Measurements from ENCODE around the gene ZNF668. TPM values are rescaled to one million over a fixed set of nuclear protein-coding genes. Genes with fewer than 3 reads are reported as not detected.
"Not testable (repeated sequence)": the region's sequence is repeated elsewhere in the genome, so short reads cannot be mapped to it uniquely, and the experiment has no call there.

Gene ZNF668
- total RNA-seq, 1 experiment from 2014 or later, result 7.0 TPM

DNA sequence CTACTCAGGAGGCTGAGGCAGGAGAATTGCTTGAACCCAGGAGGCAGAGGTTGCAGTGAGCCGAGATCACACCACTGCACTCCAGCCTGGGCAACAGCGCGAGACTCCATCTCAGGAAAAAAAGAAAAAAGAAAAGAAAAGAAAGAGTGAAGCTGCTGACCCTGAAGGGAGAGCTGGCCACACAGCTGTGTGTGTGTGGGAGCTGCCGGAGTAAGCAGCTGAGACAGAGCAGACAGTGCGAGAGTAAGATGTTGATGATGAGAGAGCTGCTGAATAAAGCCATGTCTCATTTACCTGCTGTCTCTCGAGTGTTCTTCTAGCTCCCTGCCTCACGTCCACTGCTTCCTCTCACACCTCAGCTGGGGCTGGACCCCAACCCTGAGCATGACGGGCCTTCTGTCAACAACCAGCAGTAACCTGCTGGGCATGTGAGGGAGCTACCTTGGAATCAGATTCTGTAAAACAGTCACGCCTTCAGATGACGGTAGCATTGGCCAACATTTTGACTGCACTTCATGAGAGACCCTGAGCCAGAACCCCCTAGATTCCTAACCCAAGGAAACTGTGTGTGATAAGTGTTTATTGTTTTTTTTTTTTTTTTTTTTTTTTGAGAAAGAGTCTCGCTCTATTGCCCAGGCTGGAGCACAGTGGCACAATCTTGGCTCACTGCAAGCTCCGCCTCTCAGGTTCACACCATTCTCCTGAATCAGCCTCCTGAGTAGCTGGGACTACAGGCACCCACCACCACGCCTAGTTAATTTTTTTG lies 27.0 kb upstream of the ZNF668 start:
- not testable (repeated sequence) for DNase-seq (ENCODE audit: low spot score)

DNA sequence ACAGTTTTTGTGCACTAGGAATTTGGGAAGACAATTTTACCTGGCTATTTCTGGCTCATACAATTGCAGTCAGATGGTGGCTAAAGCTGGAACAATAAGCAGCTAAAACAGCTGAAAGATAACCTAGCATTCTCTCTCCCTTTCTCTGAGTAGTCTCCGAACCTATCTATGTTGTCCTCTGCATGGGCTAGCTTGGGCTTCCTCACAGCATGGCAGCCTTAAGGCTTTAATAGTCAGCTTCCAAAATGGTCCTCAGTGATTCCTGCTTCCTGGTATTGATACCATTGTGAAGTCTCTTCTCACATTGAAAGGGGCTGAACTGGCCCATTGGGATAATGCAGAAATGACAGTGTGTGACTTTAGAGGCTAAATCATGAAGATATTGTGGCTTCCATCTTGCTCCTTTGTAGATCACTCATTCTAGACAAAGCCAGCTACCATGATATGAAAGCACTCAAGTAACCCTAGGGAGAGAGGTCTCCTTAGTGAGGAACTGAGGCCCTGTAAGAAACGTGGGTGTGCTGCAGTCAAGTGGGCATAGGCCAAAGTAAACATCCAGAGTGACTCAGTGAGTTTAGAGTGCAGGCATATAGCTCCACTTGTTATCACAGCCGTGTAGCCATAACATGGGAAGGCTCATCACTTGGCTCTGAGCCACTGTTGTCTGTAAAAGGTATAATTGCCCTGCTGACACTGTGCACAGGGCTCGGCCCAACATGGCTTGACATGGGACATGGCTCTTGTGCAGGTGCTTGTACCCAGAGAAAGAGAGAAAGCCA lies 26.0 kb upstream of the ZNF668 start:
- DNase-seq (ENCODE audit: low spot score), result no peak

DNA sequence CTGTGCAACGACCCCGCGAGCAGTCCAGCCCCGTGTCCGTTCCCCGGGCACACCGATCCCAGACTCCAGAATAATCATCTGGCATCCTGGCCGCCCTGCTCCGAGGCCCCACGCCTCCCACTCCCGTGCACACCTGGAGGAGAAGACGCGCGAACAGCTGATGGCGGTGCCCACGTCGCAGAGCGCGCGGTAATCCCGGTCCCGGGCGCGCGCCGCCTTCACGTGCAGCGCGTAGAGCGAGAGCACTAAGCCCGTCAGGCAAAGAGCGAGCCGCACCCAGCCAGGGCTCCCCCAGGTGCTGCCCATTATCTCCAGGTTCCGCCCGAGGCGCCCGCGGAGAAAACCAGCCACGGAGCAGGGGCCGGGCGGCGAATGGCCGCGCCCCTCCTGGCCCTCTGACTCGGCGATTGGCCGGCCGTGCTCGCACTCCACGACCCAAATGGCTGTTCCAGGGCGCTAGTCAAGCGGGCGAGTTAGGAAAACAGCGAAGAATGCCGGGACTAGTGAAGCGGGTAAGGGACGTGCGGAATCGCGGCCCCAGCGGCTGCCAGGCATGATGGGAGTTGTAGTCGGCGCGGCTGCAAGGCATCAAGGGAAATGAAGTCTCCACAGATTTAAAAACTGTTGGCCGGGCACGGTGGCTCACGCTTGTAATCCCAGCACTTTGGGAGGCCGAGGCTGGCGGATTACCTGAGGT lies 20.5 kb upstream of the ZNF668 start, which contains the start of gene VKORC1:
VKORC1 (minus strand) TSS at position 374 of the 697 bp plus-strand sequence; CDS start at position 306, 68 bp downstream.
- DNase-seq (ENCODE audit: low spot score), result peak; percentile 98

DNA sequence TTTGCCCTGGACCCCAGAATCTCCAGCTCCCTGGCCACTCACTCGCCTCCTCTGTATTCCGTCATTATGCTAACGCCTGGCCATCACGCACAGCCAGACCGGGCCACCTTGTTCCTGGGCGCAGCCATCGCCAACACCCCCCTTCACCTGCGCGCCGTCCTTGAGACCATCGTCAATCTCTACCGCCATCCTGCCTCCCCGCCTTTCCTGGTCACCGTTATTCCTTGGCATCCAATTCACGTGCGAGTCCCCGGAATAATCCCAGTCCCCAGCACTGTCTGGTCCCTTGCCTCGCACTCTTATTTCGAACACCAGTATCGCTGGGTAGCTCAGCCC lies 20.0 kb upstream of the ZNF668 start:
- DNase-seq (ENCODE audit: low spot score), result no peak

DNA sequence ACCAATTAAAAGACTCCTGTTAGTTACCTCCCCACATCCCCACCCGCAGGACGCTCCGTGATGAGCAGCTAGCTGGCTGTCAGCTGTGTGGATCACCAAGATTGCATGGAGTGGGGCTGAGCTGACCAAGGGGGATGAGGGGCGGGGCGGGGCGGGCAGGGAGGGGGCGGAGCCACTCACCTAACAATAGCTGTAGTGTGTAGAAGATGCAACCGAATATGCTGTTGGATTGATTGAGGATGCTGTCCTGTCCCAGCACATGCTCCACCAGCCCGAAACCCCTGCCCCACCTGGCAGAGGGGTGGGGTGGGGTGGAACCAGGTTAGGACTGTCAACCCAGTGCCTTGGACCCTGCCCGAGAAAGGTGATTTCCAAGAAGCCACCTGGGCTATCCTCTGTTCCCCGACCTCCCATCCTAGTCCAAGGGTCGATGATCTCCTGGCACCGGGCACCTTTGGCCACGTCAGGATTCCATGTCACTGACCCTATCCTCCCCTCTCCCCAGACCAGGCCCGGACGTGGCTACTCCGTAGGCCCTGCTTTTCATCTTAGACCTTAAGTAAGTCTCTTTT lies 19.2 kb upstream of the ZNF668 start:
- DNase-seq (ENCODE audit: low spot score), result peak; percentile 36

DNA sequence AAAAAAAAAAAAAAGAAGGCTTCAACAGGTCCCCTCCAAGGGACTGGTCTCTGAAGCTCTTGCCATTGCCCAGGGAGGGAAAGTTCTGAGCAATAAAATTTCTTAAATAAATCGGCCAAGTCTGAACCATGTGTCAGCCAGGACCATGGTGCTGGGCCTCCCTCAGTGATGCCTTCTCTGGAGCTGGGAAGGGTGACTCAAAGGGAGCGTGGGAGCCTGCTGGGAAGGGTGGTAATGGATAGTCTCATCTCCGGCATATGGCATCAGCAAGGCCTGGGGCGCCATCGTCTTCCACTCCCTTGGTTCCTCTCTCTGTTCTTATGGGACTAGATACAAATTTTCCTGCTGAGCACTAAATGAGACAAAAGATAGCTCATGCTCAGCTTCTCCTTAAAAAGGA lies 18.3 kb upstream of the ZNF668 start:
- DNase-seq (ENCODE audit: low spot score), result no peak

DNA sequence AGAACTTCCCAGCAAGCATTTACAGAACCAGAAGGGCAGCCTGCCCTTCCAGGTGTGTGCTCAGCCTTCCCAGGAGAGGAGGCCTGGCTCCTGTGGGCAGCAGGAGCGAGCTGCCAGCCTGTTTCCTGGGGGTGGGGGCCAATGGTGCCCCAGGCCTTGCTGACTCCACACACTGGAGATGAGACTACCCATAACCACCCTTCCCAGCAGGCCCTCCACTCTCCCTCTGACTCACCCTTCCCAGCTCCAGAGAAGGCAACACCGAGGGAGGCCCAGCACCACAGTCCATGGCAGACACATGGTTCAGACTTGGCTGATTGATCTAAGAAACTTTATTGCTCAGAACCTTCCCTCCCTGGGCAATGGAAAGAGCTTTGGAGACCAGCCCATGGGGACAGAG lies 16.5 kb upstream of the ZNF668 start:
- no peak for DNase-seq (ENCODE audit: low spot score)

DNA sequence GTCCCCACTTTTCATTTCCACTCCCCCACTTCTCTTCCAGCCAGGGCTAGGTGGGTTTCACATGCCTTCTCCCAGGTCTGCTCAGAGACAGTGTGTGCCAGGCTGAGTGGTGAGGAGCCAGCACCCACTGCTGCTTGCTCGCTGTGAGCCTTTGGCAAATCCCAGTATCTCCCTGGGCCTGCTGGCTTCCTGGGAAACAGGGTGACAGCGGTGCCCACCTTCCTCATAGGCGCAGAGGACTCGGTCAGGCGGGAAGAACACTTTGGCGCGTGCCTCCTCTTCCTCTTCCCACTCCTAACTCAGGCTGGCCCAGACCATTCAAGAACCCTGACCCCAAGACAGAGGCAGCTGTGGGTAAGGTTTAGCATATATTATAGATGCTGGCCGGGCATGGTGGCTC lies 15.2 kb upstream of the ZNF668 start:
- DNase-seq (ENCODE audit: low spot score), result no peak

DNA sequence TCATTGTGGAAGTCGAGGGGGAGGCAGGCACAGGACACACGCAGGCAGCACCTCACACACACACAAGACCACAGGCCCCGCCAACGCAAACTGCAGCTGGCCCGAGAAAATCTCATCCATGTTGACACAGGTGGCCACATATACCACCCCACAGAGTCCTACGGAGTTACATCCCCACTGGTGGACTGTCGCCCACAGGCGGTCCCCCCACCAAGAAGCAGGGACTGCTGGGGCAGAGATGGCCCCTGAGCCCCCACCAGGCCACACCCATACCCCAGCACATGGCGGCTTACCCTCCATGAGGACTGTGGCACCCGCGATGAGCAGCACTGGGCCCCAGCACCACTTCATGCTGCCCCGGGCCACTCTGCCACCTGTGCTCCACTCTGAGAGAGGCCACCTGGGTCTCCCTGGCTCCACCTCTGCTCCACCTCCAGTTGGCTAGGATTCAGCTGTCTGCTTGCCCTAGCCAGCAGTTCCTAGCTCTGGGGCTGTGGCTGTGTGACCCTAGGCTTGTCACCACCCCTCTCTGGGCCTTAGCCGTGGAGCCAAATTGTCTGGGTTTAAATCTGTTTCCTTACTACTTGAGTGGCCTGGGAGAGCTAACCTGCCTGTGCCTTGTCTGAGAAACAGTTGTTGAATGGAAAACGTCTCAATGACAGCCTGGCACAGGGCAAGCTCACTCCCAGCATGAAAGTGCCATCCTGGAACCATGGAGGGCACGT lies 14.6 kb upstream of the ZNF668 start, which contains the start of gene PRSS53:
PRSS53 (minus strand) TSS at position 485 of the 725 bp plus-strand sequence; CDS start at position 351, 134 bp downstream.
- DNase-seq (ENCODE audit: low spot score), result no peak

DNA sequence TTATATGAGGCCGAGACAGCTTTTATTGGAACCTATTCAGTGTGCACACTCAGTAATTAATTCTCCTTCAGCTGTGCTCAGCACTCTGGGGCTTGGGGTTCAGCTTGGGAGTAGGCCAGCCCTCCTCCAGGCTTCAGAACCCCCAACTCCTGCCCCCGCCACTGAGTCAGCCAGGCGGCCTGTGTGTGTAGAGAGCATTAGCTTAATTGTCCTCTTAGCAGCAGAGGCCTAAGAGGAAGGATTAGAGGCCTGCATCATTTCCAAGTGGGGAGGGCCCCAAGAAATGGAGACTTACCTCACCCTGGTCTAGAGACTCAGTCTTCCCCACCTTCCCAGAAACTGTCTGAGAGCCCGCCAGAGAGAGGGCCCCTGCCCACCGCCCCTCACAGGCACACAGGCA lies 13.9 kb upstream of the ZNF668 start:
- no peak for DNase-seq (ENCODE audit: low spot score)

DNA sequence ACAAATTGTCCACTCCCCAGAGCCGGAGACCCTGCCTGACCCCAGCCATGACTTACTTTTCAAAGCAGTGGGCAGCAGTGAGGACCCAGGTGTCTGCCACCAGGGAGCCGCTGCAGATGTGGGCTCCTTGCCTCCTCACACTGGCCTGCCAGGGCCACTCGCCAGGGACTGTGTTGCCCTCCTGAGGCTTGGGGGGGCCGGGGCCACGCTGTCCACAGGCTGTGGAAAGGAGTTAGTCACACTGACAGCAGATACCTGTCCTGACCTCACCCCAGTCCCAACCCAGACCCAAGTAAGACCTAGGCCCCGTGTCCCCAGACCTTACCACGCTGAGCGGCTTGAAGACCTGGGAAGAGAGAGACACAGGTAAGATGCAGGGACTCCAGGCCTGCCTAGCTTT lies 13.4 kb upstream of the ZNF668 start:
- no peak for DNase-seq (ENCODE audit: low spot score)

DNA sequence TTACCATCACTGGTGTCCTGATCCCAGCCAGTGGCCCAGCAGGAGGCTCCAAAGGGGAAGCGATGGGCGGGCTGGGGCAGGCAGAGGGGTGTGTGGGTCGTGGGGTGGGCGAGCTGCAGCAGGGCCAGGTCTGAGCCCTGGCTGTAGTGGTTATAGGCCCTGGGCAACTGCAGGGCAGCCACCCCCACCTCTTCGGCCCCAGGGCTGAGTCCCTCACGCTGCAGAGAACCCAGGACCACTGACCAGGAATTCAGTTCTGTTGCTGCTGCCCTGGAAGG lies 12.5 kb upstream of the ZNF668 start:
- no peak for DNase-seq (ENCODE audit: low spot score)

DNA sequence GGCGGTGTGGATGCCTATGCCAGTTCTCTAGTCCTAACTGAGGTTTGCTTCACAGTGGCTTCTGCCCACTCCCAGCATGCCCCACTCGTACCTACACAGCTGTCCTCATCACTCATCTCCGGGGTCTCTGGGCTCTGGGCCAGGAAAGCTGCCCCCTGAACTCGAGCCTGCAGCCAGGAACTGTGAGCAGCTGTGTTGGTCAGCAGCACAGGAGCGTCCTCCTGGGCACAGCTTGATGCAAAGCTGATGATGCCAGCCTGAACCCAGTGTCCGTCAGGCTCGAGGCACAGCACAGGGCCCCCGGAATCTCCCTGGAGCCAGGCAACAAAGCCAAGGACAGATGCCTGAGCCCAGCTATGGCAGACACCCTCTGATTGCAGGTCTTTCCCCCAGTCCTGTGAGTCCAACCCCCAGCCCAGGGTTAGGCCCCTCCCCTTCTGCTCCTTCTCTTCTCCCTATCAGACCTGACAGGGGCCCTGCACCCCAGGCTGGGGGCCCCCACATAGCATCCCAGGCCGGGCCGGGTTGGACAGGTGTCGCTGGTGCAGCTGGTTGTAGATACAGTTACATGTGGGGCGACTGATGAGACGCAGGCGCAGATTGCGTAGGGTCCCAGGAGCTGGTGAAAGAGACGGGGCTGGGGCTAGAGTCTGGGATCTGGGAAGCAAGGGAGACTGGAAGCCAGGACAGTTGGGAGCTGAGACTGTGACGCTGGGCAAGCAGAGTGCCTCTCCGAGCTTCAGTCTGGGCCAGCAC lies 12.0 kb upstream of the ZNF668 start:
- no peak for DNase-seq (ENCODE audit: low spot score)

DNA sequence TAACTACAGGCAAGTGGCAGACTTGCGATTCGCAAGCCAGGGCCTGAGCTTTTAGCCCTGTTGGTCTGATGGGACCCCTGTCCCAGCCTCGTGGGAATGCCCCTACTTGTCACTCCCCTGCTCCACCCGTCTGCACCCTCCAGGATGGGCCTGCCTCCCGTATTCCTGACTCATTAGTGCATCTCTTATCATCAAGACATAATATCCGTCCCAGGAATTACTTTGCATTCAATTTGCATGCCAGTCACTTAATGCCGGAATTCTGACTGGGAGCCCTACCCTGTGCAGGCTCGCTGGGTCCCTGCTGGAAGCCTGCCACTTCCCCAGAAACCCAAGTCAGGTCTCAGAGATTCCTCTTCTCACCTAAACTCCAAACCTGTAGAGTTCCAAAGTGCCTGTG lies 11.4 kb upstream of the ZNF668 start:
- no peak for DNase-seq (ENCODE audit: low spot score)

DNA sequence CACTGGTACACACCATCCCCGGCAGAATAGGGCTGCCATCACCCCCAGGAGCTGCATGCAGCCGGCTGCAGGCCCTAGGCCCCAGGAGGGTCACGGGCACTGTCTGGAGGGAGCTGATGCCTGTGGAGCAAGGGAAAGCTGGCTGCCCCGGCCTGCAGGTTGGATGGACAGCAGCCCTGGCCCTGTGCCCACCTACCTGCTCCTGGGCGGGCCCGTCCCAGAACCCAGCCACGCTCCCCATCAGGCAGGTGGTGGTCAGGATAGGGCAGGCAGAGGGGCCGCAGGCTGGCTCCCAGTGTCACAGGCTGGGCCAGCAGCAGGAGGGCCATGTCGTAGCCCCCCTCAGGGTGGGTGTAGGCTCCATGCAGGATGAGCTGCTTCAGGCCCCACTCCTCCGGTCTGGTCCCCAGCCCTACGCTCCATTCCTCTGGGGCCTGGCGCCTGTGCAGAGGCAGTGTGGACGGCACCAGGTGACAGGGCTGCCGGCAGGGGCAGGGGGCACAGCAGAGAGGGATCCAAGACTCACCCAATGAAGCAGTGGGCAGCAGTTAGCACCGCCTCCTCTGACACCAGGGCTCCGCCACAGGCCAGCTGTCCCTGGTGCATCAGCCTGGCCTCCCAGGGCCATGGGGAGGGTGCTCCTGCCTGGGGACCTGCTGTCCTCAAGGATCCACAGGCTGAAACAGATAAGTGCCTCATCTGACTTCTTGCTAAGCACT lies 10.7 kb upstream of the ZNF668 start:
- no peak for DNase-seq (ENCODE audit: low spot score)

DNA sequence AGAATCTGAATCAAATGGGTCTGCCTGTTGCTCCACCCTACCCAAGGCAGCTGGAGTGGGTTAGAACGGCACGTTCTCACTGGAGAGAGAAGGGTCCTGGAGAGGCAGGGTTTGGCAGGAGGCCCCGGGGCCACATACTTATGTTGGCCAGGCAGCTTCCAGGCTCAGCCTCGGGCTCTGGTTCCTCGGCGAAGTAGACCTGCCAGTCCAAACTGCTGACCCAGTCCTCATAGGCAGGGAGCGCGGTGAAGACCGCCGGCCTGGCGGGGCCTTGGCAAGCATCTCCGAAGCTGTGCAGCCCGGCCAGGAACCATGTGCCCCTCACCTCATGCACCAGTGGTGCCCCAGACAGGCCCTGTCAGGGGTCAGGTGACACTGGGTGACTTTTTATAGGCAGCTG lies 9.9 kb upstream of the ZNF668 start:
- DNase-seq (ENCODE audit: low spot score), result no peak

DNA sequence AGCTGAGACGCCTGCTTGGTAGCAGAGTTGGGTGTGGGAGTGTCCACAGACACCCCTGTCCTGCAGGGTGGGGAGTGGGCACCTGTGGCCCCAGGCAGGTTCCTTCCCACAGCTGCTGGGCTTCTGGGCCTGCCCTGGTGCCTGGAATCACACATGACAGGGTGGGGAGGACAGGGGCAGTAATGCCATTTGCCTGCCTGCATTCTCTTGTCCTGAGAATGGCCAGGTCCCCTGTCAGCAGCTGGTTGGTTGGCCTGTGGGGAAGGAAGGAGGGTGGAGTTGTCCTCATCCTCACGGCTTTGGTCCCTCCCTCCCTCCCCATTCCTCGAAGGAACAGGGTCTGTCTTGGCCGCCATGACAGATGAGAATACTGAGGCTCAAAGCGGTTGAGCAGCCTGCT lies 9.5 kb upstream of the ZNF668 start:
- DNase-seq (ENCODE audit: low spot score), result no peak

DNA sequence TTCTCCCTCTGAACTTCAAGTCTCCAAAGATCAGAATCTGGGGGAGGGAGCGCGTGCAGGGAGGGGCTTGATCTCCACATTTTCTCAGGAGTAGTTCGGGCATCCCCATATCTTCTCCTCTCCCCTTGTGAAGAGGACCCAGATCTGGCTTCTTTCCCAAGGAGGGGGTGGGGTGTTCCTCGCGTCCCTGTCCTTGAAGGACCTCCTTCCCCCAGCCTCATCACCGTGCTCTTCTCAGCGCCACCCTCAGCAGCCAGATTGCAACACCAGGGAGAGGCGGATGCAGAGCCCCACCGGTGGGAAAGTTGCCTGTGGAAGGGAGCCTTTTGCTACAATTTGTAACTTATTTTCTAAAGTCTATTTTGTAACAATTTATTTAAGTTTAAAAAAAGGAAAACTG lies 9.0 kb upstream of the ZNF668 start:
- DNase-seq (ENCODE audit: low spot score), result no peak

DNA sequence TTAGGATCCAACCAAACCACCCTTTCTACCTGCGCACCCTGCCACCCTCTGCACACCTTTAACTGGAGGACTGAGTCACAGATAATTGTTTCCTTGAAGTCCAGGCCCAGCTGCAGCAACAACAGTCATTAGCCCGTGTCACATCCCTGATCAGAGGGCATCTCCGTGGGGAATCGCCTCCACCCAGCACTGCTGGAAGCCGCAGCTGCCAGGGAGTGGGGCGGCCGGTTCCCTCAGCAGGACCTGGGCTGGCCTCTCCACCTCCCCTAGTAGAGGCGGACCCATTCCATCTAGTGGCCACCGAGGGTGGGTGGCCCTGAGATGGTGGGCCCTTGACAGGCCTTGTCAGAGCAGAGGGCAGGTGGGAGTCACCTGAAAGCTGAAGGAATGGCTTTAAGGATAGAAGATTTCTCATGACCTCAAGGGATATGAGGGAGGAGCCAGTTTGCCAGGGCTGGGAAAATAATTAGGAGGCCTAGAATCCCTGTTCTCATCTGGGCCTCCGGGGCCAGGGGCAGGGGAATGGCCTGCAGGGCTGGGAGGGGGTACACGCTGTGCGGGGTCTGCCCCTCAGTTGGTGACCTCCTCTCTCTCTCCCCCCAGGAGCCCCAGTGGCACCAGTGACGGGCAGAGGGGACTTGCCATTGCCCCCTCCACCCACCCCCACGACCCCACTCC lies 8.5 kb upstream of the ZNF668 start:
- no peak for DNase-seq (ENCODE audit: low spot score)
